Astrocyte of the cerebellum (primary cell): ENCODE measurements around the gene ENOX2.

Source experiments
- DNase-seq: peaks from one replicate; pipeline ENCODE4 v3.0.0-alpha.2; 2011; ENCODE audit warnings: low read depth
- H3K4me3 ChIP-seq: 2 replicates; pipeline ENCODE4 v1.5.1; 2011; ENCODE audit warnings: mild to moderate bottlenecking, low read depth, low read length, moderate library complexity
- in situ Hi-C: cut with HindIII; loops from 2 replicates; pipeline ENCODE4 v1.10.0; 2017; ENCODE audit warnings: low sequenced_read_pairs
- TF ChIP-seq, protein P1 (sequence below): IDR thresholded peaks from 2 replicates; pipeline ENCODE4 v1.5.1; 2012; ENCODE audit warnings: low read length, low read depth, moderate library complexity, mild to moderate bottlenecking; ENCODE audit errors: missing control alignments

The ENOX2 gene

DNA sequence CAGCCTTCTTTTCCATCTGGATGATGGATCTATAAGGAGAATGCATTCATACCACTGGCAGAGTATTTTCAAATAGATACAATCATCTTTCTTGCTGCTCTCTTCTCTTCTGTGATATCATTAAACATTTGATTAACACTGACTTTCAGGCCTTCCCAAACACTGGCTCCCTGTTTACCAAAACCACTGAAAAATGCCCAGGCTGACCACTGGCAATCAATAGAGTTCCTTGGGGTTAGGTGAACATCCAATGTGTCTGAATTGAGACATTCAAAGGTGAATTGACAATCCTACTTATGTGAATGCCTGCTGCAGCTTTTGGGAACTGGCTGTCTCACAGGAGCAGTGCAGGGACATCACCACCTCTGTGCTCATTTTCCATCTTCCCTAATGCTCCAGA is 168.3 kb downstream of the ENOX2 start:
- in situ Hi-C loops: no loop called here
- no peak overlapping the region for H3K4me3 ChIP-seq
- TF ChIP-seq, protein P1, sequence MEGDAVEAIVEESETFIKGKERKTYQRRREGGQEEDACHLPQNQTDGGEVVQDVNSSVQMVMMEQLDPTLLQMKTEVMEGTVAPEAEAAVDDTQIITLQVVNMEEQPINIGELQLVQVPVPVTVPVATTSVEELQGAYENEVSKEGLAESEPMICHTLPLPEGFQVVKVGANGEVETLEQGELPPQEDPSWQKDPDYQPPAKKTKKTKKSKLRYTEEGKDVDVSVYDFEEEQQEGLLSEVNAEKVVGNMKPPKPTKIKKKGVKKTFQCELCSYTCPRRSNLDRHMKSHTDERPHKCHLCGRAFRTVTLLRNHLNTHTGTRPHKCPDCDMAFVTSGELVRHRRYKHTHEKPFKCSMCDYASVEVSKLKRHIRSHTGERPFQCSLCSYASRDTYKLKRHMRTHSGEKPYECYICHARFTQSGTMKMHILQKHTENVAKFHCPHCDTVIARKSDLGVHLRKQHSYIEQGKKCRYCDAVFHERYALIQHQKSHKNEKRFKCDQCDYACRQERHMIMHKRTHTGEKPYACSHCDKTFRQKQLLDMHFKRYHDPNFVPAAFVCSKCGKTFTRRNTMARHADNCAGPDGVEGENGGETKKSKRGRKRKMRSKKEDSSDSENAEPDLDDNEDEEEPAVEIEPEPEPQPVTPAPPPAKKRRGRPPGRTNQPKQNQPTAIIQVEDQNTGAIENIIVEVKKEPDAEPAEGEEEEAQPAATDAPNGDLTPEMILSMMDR: no peak
- no peak for DNase-seq

- no peak for DNase-seq
- H3K4me3 ChIP-seq: no peak overlapping the region
- TF ChIP-seq, protein P1: no peak
- in situ Hi-C loops: no loop called here
Measured at GRCh38 chrX:130728208-130728607, 174.8 kb downstream of the ENOX2 start.

DNA sequence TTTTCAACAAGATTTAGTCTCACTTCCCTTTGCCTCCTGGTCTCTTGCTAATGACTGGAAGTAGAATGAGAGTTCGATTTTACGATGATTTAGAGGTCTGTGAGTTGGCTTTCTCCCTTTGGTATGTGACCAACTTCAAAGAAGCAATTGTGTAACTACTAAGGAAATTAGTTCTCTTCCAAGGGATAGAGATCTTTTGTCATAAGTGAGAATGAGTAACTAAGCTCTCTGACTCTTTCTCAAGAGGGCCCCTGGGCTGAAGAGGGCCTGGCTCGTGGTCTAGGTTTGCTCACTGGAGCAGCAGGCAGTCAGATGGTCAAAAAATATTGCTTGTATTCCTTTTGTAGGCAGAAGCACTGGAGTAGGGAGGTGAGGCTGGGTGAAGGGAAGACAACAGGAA is 176.3 kb downstream of the ENOX2 start:
- no peak overlapping the region for H3K4me3 ChIP-seq
- DNase-seq: no peak
- in situ Hi-C loops: no loop called here
- TF ChIP-seq, protein P1: no peak

- TF ChIP-seq, protein P1: no peak
- H3K4me3 ChIP-seq: no peak overlapping the region
- DNase-seq: no peak
- in situ Hi-C loops: no loop called here
Measured at GRCh38 chrX:130725519-130725918, 177.5 kb downstream of the ENOX2 start.

DNA sequence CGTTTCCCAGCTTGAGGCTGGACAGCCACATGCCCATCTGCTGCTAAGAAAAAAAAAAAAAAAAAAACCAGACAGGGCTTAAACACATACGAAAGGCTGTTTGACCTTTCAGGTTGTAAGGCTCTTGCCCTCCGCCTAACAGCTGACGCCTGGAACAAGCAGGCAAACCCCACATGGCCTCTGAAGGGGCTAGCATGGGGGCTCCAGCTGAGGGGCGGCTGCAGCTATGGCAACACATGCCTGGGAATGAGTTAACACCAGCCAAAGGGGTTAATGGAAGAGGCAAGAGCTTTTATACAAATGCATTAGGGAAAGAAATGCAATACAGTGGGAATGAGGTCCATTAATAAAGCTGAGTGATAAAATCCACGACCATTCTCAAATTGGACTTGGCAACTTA is 183.6 kb downstream of the ENOX2 start:
- TF ChIP-seq, protein P1: no peak
- in situ Hi-C loops: no loop called here
- no peak overlapping the region for H3K4me3 ChIP-seq
- DNase-seq: no peak

DNA sequence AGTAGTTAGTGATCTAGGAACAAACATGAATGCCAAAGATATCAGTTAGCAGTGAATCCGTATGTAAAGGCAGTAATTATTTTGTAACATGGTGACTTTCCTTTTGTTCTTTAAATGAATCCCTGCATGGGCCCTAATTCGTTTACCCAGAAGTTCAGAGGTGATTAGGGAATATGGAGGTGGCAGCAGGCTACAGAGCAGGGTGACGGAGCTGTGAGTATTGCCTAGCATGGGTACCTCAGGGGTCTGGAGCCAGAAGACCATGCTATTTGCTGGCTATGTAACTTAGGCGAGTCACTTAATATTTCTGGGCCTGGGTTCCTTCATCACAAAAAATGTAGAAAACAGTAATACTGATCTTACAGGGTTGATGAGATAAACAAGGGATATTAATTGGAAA is 184.9 kb downstream of the ENOX2 start:
- in situ Hi-C loops: no loop called here
- no peak overlapping the region for H3K4me3 ChIP-seq
- TF ChIP-seq, protein P1: no peak
- no peak for DNase-seq

GRCh38 chrX:130716781-130717413 is 186.1 kb downstream of the ENOX2 start:
- H3K4me3 ChIP-seq: no peak overlapping the region
- TF ChIP-seq, protein P1: no peak
- in situ Hi-C loops: no loop called here
- no peak for DNase-seq
